K562 (cell line): Measurements from ENCODE around the gene GTF2A1L. TPM values are rescaled to one million over a fixed set of nuclear protein-coding genes. Genes with fewer than 3 reads are reported as not detected.

Experiments used
- ATAC-seq: fragments of 200-7000 bp; cut with Tn5 transposase; 3 replicates; pipeline ENCODE4 v1.9.1; 2020; ENCODE audit warnings: moderate library complexity
- BruUV-seq: library from RNA; stranded (reverse); fragments of 400-500 nt; replicated peaks from 2 replicates; lab custom pipeline; 2021; lab: Mats Ljungman, UMichigan
- CTCF ChIA-PET: fragments of 300-600 bp; formaldehyde crosslinking; extraction: SDS; loops from one replicate; lab custom pipeline; 2021; ENCODE audit warnings: low intra/inter-chr PET ratio; lab: Yijun Ruan, JAX
- POLR2A ChIA-PET: fragments of 300-600, 350-650 bp; sonication (Branson Sonifier 250); formaldehyde crosslinking; extraction: SDS; loops from one replicate; lab custom pipeline; 2021; ENCODE audit warnings: antibody characterized with exemption, inconsistent platforms; lab: Yijun Ruan, JAX
- DNase-seq, 4 experiments: peaks; one replicate each; pipeline versions ENCODE4 v3.0.0 to v3.0.0-alpha.2; 2011 to 2018; ENCODE audit warnings: low spot score in 3 of 4, mixed read lengths in 3 of 4; ENCODE audit errors: extremely low read depth in 1 of 4
- FAIRE-seq: peaks from 2 replicates; lab custom pipeline; 2011; peaks lifted over from hg19 to GRCh38; lab: Jason Lieb, UNC
- H2AFZ ChIP-seq: 2 replicates; pipeline ENCODE4 v1.6.0; 2011; ENCODE audit warnings: low read depth, low read length, control low read depth, inconsistent platforms
- H3K27ac ChIP-seq: fragments of 200-600 bp; 3 replicates; pipeline ENCODE4 v1.8.0; 2011; ENCODE audit warnings: low read depth, mild to moderate bottlenecking, control low read depth, inconsistent platforms, low read length, moderate library complexity, mixed read lengths; ENCODE audit errors: extremely low read depth
- H3K27me3 ChIP-seq, 2 experiments: fragments of 300-600 bp in 1 of 2; 2 replicates in 1 of 2; 3 replicates in 1 of 2; pipeline versions ENCODE4 v1.6.0 to v1.8.0; 2011; ENCODE audit warnings: inconsistent platforms in 2 of 2, low read length in 2 of 2, mild to moderate bottlenecking in 1 of 2, mixed read lengths in 1 of 2, moderate library complexity in 1 of 2; ENCODE audit not compliant: control insufficient read depth in 2 of 2, insufficient read depth in 2 of 2
- H3K36me3 ChIP-seq: fragments of 300-600 bp; 3 replicates; pipeline ENCODE4 v1.8.0; 2011; ENCODE audit warnings: mild to moderate bottlenecking, low read length, inconsistent platforms; ENCODE audit not compliant: control insufficient read depth, insufficient read depth
- H3K4me1 ChIP-seq, 2 experiments: fragments of 200-600 bp in 1 of 2; replicated peaks in 1 of 2; 2 replicates in 1 of 2; 3 replicates in 1 of 2; pipeline versions ENCODE4 v1.5.1 to v1.8.0; 2011; ENCODE audit warnings: inconsistent platforms in 2 of 2, low read length in 2 of 2, mild to moderate bottlenecking in 1 of 2, mixed read lengths in 1 of 2, moderate library complexity in 1 of 2; ENCODE audit not compliant: control insufficient read depth in 2 of 2, insufficient read depth in 2 of 2
- H3K4me2 ChIP-seq: 2 replicates; pipeline ENCODE4 v1.6.1; 2011; ENCODE audit warnings: low read length, control low read depth, inconsistent platforms, mixed read lengths; ENCODE audit not compliant: insufficient read depth
- H3K4me3 ChIP-seq: fragments of 200-600 bp; sonication (generic), shearing (Covaris generic); 2 replicates; pipeline ENCODE4 v1.5.1; 2016; ENCODE audit warnings: control low read depth, inconsistent platforms
- H3K79me2 ChIP-seq: fragments of 200-600 bp; 3 replicates; pipeline ENCODE4 v1.8.0; 2011; ENCODE audit warnings: low read length, inconsistent platforms; ENCODE audit not compliant: control insufficient read depth, insufficient read depth
- H3K9ac ChIP-seq, 2 experiments: 2 replicates each; pipeline versions ENCODE4 v1.6.0 to v1.6.1; 2011; ENCODE audit warnings: low read depth in 2 of 2, low read length in 2 of 2, control low read depth in 1 of 2, inconsistent platforms in 1 of 2, mild to moderate bottlenecking in 1 of 2, mixed read lengths in 1 of 2; ENCODE audit not compliant: insufficient read depth in 1 of 2
- H3K9me1 ChIP-seq: one replicate; pipeline ENCODE4 v1.6.0; 2011; ENCODE audit warnings: inconsistent platforms, mild to moderate bottlenecking, low read length, moderate library complexity; ENCODE audit not compliant: control insufficient read depth, insufficient read depth
- H3K9me3 ChIP-seq: replicated peaks from 2 replicates; pipeline ENCODE4 v1.5.1; 2011; ENCODE audit warnings: low read depth, low read length, inconsistent platforms; ENCODE audit not compliant: control insufficient read depth, insufficient read depth
- H4K20me1 ChIP-seq: replicated peaks from 2 replicates; pipeline ENCODE4 v1.6.1; 2011; ENCODE audit warnings: low read length, inconsistent platforms, mixed read lengths; ENCODE audit not compliant: control insufficient read depth, insufficient read depth
- BHLHE40 ChIP-seq: IDR thresholded peaks from 2 replicates; pipeline ENCODE4 v1.6.1; 2011; ENCODE audit warnings: low read length, improper control_type of control experiment
- FOXJ2 ChIP-seq: fragments of 200-800 bp; sonication (Bioruptor generic); IDR thresholded peaks from 2 replicates; pipeline ENCODE4 v1.6.1; 2016; ENCODE audit warnings: missing genetic modification characterization, missing compliant biosample characterization
- HIVEP1 ChIP-seq: fragments of 250-450 bp; sonication (Bioruptor Pico); IDR thresholded peaks from 2 replicates; pipeline ENCODE4 v1.4.0; 2020; ENCODE audit warnings: mild to moderate bottlenecking
- LARP7 ChIP-seq: fragments of 450-650 bp; IDR thresholded peaks from 2 replicates; pipeline ENCODE4 v1.6.1; 2016
- MEIS2 ChIP-seq: fragments of 450-650 bp; IDR thresholded peaks from 2 replicates; pipeline ENCODE4 v1.6.1; 2014; ENCODE audit warnings: mild to moderate bottlenecking; ENCODE audit not compliant: partially characterized antibody
- NFIC ChIP-seq: fragments of 450-650 bp; IDR thresholded peaks from 2 replicates; pipeline ENCODE4 v1.6.1; 2017; ENCODE audit warnings: mild to moderate bottlenecking, inconsistent platforms
- ZNF766 ChIP-seq: fragments of 200-800 bp; sonication (Bioruptor generic); conservative IDR thresholded peaks from 2 replicates; pipeline ENCODE4 v1.6.1; 2016; ENCODE audit warnings: missing genetic modification characterization, missing compliant biosample characterization
- WGBS: fragments of 100-300 bp; shearing (Covaris generic); methylation state at CpG from one replicate; pipeline ENCODE4 v1.1.6; 2016; ENCODE audit warnings: low coverage, mixed read lengths; ENCODE audit not compliant: insufficient coverage; ENCODE audit errors: missing lambda C conversion rate; 5-methylcytosine and 5-hydroxymethylcytosine counted together
- in situ Hi-C: fragments of 300-500 bp; cut with MboI; formaldehyde crosslinking; loops from 4 replicates; pipeline ENCODE4 v1.15.0; 2018; ENCODE audit warnings: inconsistent platforms, mixed read lengths
- intact Hi-C: fragments of 100-400 bp; cut with micrococcal nuclease; formaldehyde crosslinking; loops from 2 replicates; pipeline ENCODE4 v1.14.2; 2022
- polyA plus RNA-seq, 8 experiments: library from polyadenylated mRNA; depleted of rRNA in 4 of 8; stranded (reverse) in 5 of 8; unstranded in 3 of 8; fragments of >200 nt; fragmentation: Nextera tagmentation in 2 of 8; fragmentation: Illumina TruSeq in 1 of 8; extraction: Ambion mirVana in 2 of 8; extraction: Trizol in 1 of 8; gene quantifications; 2 replicates each; pipeline versions ENCODE4 v1.2.1 to v1.2.3, GENCODE V29; 2011 to 2014; ENCODE audit warnings: inconsistent platforms in 1 of 8, missing spikeins in 1 of 8
- total RNA-seq, 7 experiments: library from RNA; depleted of rRNA in 6 of 7; stranded (reverse); fragments of >200 nt in 6 of 7; fragmentation: Illumina TruSeq in 2 of 7; extraction: Trizol in 2 of 7; gene quantifications; 2 replicates each; pipeline versions ENCODE4 v1.2.1 to v1.2.3, GENCODE V29; 2011 to 2021; ENCODE audit warnings: low replicate concordance in 1 of 7
- TF ChIP-seq, protein P1 (sequence below): fragments of 200-800 bp; sonication (Bioruptor generic); IDR thresholded peaks from 2 replicates; pipeline ENCODE4 v1.6.1; 2017; ENCODE audit warnings: missing genetic modification characterization, missing compliant biosample characterization

The GTF2A1L gene
- total and polyA plus RNA-seq, 9 of the 15 experiments (the other 6 are each of a cell fraction or from before 2014, with no cell fraction given) = 0.05 to 0.35 (median 0.12) TPM; not detected in 5

DNA sequence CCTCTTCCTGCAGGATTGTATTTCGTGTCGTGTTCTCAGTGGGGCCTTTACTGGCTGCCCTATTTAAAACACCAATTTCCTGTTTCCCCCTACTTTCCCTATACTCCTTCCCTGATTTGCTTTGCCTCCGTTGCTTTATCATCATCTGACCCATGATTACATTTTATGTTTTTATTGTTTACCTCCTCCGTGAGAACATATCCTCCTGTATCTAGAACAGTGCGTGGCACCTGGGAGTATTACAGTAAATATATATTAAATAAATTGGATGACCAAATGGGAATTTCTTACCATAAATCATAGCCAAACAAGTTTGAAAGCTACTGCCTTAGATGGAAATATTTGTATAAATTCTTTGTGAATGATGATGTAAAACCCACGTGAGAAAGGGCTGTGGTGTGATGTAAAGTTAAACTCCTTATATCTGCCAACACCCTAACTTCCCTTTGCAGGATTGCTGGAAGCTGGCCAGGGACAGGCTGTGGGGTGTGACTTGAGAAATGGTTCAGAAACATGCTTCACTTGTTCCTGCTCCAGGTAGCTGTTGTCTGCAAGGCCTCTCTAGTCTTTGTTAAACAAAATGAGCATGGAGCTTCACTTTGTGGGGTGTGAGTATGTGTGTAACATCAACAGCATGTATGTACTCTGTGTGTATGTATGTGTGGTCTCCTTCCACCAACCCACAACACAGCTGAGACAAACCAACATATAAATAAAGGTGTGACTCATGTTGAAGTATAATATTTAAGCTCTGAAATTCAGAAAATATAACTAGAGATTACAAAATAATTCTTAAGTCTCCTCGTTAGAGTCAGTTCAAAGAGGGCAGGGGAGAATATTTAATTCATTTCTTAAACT lies 97.6 kb downstream of the GTF2A1L start:
- Histone ChIP-seq H3K9ac (no peak overlapping the region), H3K27me3 (no peaks in the 10 kb centered on the region), H4K20me1 (no peaks in the 10 kb centered on the region), H3K27ac (no peak overlapping the region), H2AFZ (no peak overlapping the region), H3K4me2 (no peak overlapping the region), H3K36me3 (no peaks in the 10 kb centered on the region), H3K79me2 (no peaks in the 10 kb centered on the region), H3K9me3 (no peaks in the 10 kb centered on the region), H3K9me1 (no peaks in the 10 kb centered on the region), H3K4me1 (peaks cover 0 to 24% of the 10 kb centered on the region in 2 experiments; a peak in 2 of 5 replicates), H3K4me3 (no peak overlapping the region)
- ChIA-PET CTCF (no interaction called here), POLR2A (interaction anchor here (1.4 kb wide), 1 partner anchor 14 kb away, joined by 4 read pairs; no protein-coding TSS in a partner anchor)
- FAIRE-seq = no peak
- WGBS = 10% methylated on average over 7 of the region's 7 CpGs
- intact Hi-C loops (no loop called here), in situ Hi-C loops (no loop called here)
- BruUV-seq = no TSS peak
- TF ChIP-seq LARP7 = no peak
- TF ChIP-seq FOXJ2 (tag) = peak; percentile 42; the same call in 1 of the 2 replicates
- TF ChIP-seq NFIC = peak; percentile 36; the same call in 1 of the 2 replicates
- TF ChIP-seq BHLHE40 = peak; percentile 27; the same call in 1 of the 2 replicates
- TF ChIP-seq ZNF766 = 0 out of 2 replicates have a peak, but pooled peaks have one; percentile 45
- peak; percentile 55 for TF ChIP-seq MEIS2
- TF ChIP-seq HIVEP1 (CRISPR knock-in tag) = no peak
- TF ChIP-seq, protein P1, sequence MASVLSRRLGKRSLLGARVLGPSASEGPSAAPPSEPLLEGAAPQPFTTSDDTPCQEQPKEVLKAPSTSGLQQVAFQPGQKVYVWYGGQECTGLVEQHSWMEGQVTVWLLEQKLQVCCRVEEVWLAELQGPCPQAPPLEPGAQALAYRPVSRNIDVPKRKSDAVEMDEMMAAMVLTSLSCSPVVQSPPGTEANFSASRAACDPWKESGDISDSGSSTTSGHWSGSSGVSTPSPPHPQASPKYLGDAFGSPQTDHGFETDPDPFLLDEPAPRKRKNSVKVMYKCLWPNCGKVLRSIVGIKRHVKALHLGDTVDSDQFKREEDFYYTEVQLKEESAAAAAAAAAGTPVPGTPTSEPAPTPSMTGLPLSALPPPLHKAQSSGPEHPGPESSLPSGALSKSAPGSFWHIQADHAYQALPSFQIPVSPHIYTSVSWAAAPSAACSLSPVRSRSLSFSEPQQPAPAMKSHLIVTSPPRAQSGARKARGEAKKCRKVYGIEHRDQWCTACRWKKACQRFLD = 0 out of 2 replicates have a peak, but pooled peaks have one; percentile 47
- no peak; the same call in 2 of the 3 replicates for ATAC-seq
- DNase-seq = peak in 1 of 4 experiments; percentile 6
